A204.1 (cell line): ENCODE measurements around the gene HOXA3.

Source experiments
- FAIRE-seq: peaks from 2 replicates; lab custom pipeline; 2012; peaks lifted over from hg19 to GRCh38; lab: Jason Lieb, UNC

HOXA3 gene

DNA sequence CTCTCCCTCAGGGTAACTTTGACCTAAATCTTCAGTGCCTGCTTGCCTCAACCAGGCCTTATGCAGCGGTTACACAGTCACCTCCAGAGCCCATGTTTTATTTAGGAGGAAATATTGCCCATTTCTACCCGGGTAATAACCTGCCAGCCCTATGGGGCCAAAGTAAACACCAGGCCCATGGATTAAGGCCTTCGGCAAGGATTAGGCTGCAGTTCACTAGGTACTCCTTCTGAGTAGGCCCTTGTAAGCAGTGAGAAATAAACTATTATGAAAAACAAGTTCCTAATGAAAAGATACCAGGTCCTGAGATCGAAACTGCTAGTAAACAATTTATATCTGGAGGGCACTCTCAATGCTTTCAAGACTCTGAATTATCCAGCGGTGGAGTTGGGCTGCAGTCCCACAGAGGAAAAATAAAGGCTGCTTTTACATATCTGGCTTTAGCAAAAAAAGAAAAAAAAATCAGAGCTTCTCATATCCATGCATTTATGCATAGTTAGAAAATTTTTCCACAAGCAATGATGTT lies 25.5 kb upstream of the HOXA3 start:
- no peak for FAIRE-seq

DNA sequence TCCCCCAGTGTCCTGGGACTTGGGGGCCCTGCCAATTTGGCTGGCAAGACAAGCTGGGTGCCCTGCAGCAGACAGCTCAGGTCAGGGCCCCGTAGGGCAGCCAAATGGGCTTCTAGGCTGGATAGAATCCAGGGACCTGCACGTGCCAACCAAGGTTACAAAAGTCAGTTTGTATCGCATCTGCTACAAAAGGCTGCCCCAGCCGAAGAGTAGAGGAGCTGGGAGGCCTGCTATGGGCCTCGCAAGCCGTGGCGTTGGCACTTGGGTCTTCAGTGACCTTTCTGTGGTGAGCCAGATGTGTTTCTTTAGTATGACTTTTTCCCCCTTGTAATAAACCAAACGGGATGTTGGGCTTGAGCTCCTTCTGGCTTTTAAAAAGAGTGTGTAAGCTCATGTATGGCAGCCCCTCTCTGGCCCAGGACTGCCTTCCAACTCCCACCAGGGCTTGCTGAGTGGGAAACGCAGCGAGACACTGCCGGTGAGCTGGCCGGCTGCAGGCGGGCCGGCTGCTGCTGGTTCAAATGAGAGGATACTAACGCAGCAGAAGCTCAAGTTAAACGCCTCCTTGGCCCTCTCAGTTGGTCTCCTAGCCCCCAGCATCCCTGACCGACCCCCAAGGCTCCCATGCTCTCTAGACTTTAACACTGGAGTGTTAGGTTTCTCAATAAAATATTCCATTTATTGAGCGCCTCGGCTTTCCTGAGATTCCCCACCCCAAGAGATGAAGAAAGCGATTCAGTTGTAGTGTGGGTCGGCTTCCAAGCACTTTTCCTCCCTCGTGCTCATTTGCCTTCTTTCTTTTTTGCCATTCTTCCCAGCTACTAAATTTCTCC lies 24.8 kb upstream of the HOXA3 start:
- no peak for FAIRE-seq

DNA sequence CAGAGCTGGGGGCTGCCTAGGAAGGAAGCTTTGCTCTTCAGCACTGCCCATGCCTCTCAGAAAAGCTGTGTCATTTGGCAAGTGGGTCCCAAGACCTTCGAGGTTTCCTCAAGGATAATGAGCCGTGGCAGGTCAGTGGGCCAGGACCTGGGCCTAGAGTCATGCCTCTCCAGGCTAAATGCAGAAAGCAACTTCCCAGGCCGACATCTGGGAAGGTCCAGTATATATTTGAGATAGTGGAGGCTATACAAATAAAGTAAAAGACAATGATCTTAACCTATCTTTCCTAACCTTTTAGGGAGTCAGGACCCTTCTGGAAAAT lies 24.1 kb upstream of the HOXA3 start:
- no peak for FAIRE-seq

DNA sequence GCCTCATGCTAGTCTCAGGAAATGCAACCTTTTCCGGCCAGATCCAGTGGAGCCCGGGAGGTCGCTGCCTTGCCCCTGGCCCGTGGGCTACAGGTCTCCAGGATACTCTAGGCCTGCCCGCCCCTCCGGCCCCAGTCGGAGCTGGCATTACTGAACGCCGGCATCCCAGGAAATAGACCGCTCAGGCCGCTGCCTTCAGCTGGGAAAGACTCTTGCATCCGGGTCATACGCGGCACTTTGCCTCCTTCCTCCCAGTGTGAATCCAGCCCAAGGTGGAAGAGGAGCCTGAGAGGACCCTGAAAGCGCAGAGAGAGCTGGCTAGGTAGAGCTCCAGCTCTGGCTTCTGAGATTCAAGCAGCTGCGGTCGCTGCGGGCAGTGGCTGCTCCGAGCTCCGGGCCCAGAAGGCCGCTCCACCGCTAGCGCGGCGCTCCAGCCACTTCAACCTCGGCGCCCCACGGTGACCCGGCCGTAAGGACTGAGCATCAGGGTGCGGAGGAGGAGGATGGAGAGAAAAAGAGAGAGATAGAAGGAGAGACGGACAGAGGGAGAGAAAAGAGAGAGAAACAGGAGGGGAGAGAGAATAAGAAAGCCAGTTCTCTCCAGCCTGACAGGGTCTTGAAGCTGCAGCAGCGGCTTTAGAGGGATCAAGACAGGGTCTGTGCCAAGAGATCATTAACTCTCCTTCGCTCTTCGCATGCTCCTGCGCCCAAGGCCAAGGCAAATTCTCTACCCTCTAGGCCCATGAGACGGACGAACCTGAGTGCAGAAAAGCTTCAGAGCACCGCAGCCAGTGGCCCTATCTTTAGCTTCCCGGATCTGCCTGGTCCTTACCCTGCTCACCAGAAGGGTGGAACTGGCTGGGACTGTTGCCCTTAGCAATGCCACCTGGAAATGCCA lies 23.5 kb upstream of the HOXA3 start:
- no peak for FAIRE-seq

DNA sequence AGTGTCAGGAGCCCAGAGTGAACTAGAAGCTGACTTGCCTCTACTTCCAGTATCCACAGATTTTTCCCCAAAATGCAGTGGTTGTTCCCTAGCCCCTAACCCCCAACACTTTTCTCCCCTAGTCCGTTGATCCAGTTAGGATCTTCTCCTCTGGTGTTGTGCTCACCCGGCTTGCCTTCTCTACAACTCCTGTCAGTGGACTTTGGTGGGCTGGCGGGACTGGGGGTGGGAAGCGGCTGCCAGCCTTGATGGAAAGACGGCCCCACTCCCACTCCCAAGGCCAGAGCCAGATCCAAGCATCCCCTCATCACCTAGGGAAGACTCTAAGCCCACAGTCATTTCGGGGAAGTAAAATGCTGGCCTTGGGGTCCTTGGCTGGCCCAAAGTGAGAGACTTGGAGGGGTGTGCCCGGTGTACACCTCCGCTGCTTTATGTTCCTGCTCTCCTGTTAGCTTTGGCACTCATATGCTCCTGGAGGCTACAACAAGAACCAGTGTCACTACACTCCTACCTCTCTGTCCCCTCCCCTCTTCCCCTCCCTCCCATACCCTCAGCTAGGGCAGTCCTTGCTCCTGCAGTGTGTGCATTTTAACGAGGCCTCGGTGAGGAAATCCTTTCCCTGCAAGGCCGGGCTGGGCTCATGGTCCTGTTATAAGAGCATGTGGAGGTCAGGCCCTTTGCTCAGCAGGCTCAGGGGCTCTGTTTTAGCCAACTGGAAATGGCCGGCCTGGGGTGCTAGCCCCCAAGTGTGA lies 22.7 kb upstream of the HOXA3 start:
- no peak for FAIRE-seq

DNA sequence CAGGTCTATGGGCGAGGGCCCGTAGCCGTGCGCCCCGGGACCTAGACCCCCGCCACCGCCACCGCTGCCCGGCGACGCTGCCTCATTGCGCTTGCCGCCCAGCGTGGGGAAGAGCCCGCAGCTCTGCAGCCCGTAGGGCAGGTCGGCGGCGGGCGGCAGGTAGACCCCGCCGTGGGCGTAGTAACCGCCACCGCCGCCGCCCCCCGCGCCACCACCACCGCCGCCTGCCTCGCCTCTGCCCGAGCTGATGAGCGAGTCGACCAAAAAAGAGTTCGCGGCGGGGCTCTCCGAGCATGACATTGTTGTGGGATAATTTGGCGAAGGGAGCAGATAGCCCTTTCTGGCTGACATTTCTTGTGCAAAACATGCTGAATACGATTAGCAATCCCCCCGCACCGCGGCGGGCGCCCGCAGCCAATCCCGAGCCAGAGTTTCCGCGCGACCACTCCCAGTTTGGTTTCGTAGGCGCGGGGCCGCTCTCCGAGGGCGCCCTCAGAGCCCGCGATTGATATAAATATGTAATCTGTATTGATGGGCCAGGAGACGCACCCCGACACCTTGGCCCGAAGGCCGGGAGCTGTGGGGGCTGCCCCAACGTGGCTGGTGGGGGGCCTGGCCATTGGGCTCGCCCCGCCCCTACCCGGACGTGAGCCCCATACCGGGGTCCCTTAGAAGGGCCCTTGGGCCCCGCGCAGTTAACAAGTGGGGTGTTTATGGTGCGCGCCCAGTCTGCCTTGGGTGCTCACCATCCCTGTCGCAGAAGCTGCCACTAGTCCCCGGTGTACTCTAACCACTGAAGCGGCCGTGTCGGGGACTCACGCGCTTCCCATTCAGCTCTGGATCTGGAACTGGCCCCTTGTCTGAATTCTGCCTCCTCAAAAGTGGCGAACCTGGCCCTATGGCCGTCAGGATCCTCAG lies 21.8 kb upstream of the HOXA3 start, which contains the start of gene HOXA10:
TSS of gene HOXA10 (minus strand) at position 365 of the 918 bp plus-strand sequence. CDS start at position 351, 14 bp downstream.
- FAIRE-seq, result no peak

DNA sequence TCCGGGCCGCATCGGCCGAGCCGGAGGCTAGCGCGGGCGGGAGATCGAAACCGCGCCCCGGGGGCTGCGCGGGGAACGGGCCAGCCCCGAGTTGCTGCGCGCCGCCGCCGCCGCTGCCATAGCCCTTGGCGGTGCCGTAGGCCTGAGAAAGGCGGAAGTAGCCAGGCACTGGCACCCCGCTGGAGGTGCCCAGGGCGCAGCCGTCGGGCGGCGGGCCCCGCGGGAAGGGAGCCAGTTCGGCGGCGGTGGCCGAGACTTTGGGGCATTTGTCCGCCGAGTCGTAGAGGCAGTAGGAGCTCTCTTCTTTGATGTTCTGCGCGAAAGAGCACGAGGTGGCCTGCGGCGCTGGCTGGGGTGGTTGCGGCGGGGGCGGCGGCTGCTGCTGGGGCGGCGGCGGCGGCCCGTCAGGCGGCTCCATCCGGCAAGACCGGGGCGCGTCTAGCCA lies 21.1 kb upstream of the HOXA3 start:
- no peak for FAIRE-seq

DNA sequence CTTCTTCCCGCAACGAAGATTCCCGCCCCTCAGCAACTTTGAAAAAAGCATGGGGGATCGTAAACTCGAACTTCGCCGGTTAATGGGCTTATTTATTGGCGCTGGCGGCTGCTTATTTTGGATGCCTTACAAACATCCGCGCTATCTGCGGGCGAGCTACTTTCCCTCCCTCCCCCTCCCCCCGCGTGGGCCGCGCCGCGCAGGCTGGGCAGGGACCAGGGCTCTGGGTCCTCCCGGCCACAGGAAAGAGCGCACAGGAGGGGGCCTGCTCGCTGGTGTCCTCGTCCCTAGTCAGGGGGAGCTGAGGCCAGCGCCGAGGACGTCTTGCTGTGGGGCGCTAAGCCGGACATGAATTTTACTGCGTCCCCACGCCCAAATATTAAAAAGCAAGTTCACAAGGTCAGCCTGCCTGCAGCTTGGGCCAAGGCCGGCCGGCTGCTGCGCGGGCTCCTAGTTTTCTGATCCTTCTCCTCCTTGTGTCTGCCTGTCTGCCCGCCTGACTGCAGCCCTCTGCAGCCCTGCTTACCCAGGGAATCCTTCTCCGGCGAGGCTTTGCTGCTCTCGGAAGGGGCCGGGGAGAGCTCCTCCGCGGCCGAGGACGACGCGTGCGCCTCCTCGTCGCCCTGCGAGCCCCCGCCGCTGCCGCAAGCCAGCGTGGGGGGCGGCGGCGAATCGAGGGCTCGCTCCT lies 20.6 kb upstream of the HOXA3 start:
- no peak for FAIRE-seq

DNA sequence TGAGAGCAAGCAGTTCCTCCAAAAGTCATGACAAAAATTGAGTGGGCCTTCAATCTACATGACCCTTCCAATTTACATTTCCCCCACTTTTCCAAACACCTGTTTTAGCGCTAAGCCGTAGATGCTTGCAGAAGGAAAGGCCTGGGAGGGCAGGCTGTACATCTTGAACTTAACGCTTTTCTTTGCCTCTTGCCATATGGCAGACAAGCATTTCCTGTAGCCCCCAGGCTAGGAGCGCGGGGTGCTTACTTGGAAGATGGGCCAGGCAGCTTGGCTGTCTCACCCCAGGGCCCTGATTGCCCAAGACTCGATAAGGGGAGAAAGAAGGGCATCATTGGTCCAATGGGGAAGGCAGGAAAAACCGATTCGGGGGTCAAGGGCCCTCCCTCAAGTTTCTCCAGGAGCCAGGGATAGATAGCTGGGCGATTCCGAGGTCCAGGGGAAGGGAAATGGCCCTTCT lies 20.0 kb upstream of the HOXA3 start:
- no peak for FAIRE-seq

DNA sequence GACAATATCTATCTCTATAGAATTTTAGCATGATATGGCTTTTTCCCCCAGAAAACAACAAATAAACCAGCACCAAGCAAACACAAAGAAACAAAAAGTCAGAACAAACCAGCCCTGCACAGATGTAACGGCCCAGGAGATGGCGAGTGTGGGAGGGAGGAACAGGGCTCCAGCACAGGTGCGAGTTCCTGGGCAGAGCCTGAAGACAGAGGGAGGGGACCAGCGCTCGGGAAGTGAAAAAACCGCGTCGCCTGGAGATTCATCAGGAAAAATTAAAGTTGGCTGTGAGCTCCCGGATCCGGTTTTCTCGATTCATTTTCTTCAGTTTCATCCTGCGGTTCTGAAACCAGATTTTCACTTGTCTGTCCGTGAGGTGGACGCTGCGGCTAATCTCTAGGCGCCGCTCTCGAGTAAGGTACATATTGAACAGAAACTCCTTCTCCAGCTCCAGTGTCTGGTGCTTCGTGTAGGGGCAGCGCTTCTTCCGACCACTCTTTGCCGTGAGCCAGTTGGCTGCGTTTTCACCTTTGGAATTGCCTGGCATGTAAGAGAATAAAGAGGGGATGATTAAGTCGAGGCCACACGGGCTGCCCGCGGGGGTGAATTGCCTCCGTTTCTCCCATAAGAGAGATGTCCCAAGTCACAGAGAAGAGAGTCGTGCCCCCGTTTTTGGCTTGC lies 19.4 kb upstream of the HOXA3 start:
- no peak for FAIRE-seq

DNA sequence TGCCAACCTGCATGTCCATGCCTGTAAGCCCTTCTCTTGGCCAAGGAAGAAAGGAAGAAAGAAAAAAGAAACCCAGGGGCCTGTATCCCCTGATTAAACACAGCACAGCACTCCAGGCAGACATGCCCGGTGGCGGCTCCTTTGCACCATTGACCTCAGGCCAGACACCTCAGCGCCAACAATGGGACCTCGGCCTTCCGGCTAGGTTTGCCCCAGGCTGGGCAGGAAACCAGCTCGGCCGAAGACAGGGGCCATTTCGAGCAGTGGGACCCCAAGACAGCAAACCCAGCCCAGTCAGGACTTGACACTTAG lies 18.9 kb upstream of the HOXA3 start:
- no peak for FAIRE-seq

DNA sequence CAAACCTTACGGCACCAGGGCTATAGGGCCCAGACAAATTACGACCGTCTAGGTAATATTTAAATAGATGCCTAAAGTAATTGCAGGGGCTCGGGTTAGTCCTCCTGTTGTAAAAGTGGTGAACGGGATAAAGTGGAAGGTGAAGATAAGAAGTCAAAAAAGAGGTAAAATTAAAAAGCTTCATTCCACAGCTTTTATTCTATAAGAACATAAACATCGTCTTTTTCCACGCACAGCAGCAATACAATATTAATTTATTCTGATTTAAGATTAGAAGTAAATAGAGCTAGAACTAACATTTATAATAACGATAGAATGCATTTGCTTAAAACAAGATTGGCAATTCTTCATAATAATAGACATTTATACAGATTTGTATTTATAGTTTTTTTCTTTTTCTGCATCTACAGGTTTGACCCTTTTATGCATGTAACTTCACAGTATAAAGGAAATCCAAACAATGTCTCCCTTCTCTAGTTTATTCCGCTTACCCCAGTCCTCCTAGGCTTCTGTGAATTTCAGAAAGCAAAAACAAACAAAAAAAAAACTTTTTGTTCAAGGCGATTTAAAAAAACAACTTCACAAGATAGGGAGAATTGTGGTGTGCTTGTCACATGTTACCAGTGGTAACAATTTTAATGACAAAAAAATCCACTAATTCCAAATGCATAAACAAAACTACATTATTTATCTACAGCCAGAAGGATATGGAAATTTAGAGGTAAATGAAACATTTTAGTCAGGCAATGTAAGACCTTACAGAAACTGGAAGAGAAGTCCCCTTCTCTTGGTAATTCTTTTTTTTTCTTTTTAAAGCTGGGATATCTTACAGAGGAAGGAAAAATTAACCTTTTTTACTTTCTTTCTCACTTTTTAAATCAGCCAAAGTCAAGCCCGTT lies 18.3 kb upstream of the HOXA3 start:
- FAIRE-seq, result no peak

DNA sequence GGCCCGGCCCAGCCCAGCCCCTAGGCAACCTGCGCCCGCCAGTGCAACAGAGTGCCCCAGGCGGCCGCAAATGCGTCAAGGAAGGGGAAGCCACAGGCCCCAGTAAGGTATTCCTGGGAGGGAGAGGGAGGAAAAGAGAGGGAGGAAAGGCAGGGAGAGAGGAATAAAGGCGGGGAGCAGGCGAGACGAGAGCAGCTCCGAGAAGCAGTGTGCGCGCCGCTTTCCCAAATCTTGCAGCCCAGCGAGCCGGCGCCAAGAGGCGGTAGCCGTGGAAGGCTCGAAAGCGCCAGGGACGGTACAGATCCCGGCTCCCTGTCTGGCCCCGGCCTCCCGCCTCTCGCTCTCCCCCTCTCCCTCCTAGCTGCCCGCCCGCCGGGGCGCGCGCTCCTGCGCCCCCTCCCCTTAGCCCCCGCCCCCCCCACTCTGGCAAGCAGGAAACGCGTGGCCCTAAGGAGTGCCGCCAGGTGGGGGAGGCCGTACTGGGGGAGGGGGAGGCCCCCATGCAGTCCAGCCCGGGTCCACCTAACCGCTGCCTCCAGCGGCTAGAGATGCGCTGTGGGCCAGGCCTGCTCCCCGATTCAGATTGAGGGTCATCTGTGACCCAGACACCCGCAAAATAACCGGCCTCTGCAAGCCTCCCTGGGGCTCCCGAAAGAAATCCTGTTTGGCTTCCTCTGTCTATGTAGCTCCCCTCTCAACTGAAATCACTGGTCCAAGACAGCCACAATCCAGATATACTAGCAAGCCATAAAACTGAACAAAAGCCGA lies 17.5 kb upstream of the HOXA3 start:
- FAIRE-seq, result no peak

DNA sequence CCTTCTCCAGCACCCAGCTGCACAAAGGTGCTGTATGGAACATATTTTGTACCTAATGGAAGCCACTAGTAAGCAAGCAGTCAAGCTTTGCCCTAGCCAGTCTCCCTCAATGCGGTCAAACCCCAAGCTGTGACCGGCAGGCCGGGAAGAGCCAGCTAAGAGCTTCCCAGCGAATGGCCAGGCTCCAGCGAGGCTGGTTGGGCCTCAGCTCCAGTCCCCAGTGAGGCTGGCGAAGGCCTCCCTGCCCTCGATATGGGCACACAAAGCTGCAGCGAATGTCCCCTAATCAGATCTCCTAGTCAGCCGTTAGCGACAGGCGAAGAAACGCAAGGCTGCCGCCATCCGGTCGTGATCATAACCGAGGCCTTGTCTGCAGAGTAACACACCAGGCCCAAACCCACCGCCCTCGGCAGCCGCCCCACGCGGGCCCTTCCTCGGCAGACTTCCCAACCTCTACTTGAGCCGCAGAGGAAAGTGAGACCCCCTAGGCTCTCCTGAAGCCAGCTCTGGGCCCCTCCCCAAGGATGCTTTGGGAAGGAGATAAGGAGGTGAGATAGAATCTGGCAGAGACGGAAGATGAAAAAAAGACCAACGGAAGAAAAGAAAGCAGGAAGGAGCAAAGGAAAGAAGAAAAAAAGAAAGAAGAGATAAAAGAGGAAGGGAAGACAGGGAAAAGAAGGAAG lies 16.0 kb upstream of the HOXA3 start:
- FAIRE-seq, result no peak

DNA sequence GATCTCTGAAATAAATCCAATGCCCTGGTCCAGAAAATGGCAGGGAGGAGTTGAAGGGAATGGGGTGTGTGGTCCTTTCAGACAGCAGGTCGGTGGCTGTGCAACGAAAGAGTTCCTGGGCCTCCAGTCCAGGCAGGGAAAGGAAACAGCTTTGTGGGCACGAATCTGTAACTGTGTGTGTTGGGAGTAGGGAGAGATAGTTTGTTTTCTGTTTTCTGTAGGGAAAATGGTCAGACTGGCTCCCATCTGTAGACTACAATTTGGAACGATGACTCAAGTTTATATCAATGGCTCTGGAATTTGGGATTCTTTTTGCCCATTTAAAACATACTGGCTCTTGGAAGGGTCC lies 15.5 kb upstream of the HOXA3 start:
- FAIRE-seq, result no peak

DNA sequence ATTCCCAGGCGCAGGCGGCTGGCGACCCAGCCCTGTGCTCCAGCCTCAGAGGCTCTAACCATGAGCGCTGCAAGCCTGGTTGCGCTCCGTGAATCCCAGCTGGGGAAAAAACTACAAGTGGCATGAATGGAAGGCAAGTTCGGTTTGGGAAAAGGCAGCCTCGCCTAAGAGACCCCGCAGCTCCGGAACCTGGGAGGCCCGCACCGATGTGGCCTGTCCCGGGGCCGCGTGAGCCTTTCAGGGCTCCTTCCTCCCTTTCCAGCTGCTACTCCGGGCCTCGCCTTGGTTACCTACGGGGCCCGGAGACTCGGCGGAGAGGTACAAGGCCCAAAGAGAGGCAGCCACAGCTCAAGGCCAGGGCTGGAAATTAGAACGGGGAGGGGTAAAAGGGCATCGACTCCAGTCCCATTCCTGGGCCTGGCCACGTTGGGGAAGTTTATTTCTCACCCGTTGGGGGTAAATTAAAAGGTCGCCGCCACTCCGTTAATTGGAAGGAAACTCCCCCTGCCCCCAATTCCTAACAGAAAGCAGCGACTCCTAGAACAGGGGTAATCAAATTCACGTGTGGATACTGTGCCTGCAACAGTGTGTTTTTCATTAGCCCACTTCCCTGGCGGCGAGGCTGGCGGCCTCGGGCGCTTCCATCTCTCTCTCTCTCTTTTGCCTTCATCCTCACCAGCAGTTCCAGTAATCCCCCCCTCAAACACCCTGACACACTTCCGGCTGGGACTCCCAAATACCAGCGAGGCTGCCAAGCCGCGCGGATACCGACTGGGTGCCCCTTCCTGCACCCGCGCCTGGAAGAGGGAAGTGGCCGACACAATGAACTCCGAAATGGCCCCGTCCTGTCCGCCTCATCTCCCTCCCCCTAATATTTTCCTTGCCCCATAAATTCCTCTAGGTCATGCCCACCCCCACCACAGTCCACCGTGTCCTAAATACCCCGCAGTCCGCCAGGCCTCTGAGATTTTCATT lies 14.4 kb upstream of the HOXA3 start:
- FAIRE-seq, result no peak
